MM.1S (cell line): ENCODE data around the gene SEC24C.

Source experiments
- EZH2 ChIP-seq: fragments of 300-600 bp; sonication (generic); optimal IDR thresholded peaks from 2 replicates; pipeline ENCODE3; 2017; ENCODE audit warnings: low read depth, mild to moderate bottlenecking, antibody characterized with exemption, low read length, mixed read lengths
- TF ChIP-seq, protein P1 (sequence below): fragments of 300-600 bp; sonication (generic); IDR thresholded peaks from 2 replicates; pipeline ENCODE4 v1.5.1; 2016; ENCODE audit warnings: antibody characterized with exemption, low read length, mixed read lengths

GRCh38 chr10:73799899-73800559 is 55.9 kb downstream of the SEC24C start:
- TF ChIP-seq, protein P1, sequence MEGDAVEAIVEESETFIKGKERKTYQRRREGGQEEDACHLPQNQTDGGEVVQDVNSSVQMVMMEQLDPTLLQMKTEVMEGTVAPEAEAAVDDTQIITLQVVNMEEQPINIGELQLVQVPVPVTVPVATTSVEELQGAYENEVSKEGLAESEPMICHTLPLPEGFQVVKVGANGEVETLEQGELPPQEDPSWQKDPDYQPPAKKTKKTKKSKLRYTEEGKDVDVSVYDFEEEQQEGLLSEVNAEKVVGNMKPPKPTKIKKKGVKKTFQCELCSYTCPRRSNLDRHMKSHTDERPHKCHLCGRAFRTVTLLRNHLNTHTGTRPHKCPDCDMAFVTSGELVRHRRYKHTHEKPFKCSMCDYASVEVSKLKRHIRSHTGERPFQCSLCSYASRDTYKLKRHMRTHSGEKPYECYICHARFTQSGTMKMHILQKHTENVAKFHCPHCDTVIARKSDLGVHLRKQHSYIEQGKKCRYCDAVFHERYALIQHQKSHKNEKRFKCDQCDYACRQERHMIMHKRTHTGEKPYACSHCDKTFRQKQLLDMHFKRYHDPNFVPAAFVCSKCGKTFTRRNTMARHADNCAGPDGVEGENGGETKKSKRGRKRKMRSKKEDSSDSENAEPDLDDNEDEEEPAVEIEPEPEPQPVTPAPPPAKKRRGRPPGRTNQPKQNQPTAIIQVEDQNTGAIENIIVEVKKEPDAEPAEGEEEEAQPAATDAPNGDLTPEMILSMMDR = no peak
- TF ChIP-seq EZH2 = no peak
